Cerebellar nuclear complex (tissue), 1 donor: Measurements from ENCODE around the gene FCSK.

Experiments used
- DNase-seq, 2 experiments: peaks; one replicate each; lab custom pipeline; 2025; lab: John Stamatoyannopoulos, UW

Gene FCSK

GRCh38 chr16:70453117-70453891 is 1.1 kb upstream of the FCSK start:
- DNase-seq = no peak

GRCh38 chr16:70453892-70454221 is 538 bp upstream of the FCSK start:
- DNase-seq = no peak

- DNase-seq = no peak
Observed at GRCh38 chr16:70455910-70456309, 1.5 kb downstream of the FCSK start.

- no peak for DNase-seq
Observed at GRCh38 chr16:70457446-70458166, 3.2 kb downstream of the FCSK start.

- no peak for DNase-seq
Observed at GRCh38 chr16:70460737-70461261, 6.4 kb downstream of the FCSK start.

GRCh38 chr16:70463235-70463634 is 8.8 kb downstream of the FCSK start:
- no peak for DNase-seq

- no peak for DNase-seq
Observed at GRCh38 chr16:70465999-70466804, 11.8 kb downstream of the FCSK start.

- no peak for DNase-seq
Observed at GRCh38 chr16:70466805-70467076, 12.3 kb downstream of the FCSK start.

- no peak for DNase-seq
Observed at GRCh38 chr16:70467113-70467512, 12.7 kb downstream of the FCSK start.

GRCh38 chr16:70467608-70468007 is 13.2 kb downstream of the FCSK start:
- DNase-seq = no peak

GRCh38 chr16:70468776-70469525 is 14.6 kb downstream of the FCSK start:
- DNase-seq = no peak

GRCh38 chr16:70470141-70470926 is 15.9 kb downstream of the FCSK start:
- no peak for DNase-seq

GRCh38 chr16:70470927-70471341 is 16.5 kb downstream of the FCSK start:
- no peak for DNase-seq

GRCh38 chr16:70472786-70473433 is 18.5 kb downstream of the FCSK start:
- no peak for DNase-seq

- no peak for DNase-seq
Observed at GRCh38 chr16:70473446-70474319, 19.3 kb downstream of the FCSK start.

- no peak for DNase-seq
Observed at GRCh38 chr16:70474320-70475053, 20.1 kb downstream of the FCSK start.

- DNase-seq = no peak
Observed at GRCh38 chr16:70475054-70475871, 20.9 kb downstream of the FCSK start.
